Pancreas (tissue), 10 donors: Measurements from ENCODE around the gene SLC35F1. TPM values are rescaled to one million over a fixed set of nuclear protein-coding genes. Genes with fewer than 3 reads are reported as not detected.

ENCODE experiments used
- ATAC-seq, 4 donors: fragments of 200-7000 bp; cut with Tn5 transposase; one replicate each; pipeline versions ENCODE4 v1.8.0 to v1.9.1; 2020; ENCODE audit warnings: mild to moderate bottlenecking in 4 of 4, moderate library complexity in 4 of 4
- DNase-seq, 6 donors: peaks; one replicate each; pipeline ENCODE4 v3.0.0-alpha.2; 2020
- FAIRE-seq: peaks from 2 replicates; lab custom pipeline; 2012; peaks lifted over from hg19 to GRCh38; lab: Jason Lieb, UNC
- H3K27ac ChIP-seq, 4 donors: fragments of 200-600 bp; sonication (generic); 1 replicate in 3 of 4; 2 replicates in 1 of 4; pipeline versions ENCODE4 v1.5.0 to v1.8.0; 2020
- H3K27me3 ChIP-seq, 4 donors: fragments of 200-600 bp; one replicate each; pipeline ENCODE4 v1.8.0; 2021
- H3K36me3 ChIP-seq, 3 donors: fragments of 200-600 bp; sonication (generic) in 1 of 3; one replicate each; pipeline versions ENCODE4 v1.5.0 to v1.8.0; 2020 to 2021
- H3K4me1 ChIP-seq, 3 donors: fragments of 200-600 bp; one replicate each; pipeline ENCODE4 v1.8.0; 2021
- H3K4me3 ChIP-seq, 4 donors: fragments of 200-600 bp; sonication (generic) in 2 of 4; one replicate each; pipeline versions ENCODE4 v1.5.0 to v1.8.0; 2020 to 2021
- H3K9me3 ChIP-seq, 4 donors: fragments of 200-600 bp; one replicate each; pipeline ENCODE4 v1.8.0; 2021
- WGBS, 2 donors: extraction: QIAGEN DNeasy Blood & Tissue Kit; methylation state at CpG; one replicate each; pipeline ENCODE4 v1.1.7; 2013; 5-methylcytosine and 5-hydroxymethylcytosine counted together
- intact Hi-C, 3 donors: fragments of 100-400 bp; cut with DNase I; formaldehyde crosslinking; loops; one replicate each; pipeline versions ENCODE4 v1.11.1 to v1.14.2; 2022
- polyA plus RNA-seq, 2 donors: library from polyadenylated mRNA; stranded (reverse); fragments of 200-250 nt; gene quantifications; one replicate each; pipeline ENCODE4 v1.2.3, GENCODE V29; 2013
- total RNA-seq, 6 donors: library from RNA; stranded (reverse); fragmentation: NEBNext Ultra II Directional in 4 of 6; extraction: Animal tissue kit (Norgen Biotek cat#: 25700) in 4 of 6; gene quantifications; one replicate each; pipeline versions ENCODE4 v1.2.1 to v1.2.4, GENCODE V29; 2021 to 2023
- TF ChIP-seq, protein P1 (sequence below), 4 donors: fragments of 200-600 bp; sonication (generic) in 3 of 4; IDR thresholded peaks; one replicate each; pipeline versions ENCODE4 v1.5.0 to v1.8.0; 2021; ENCODE audit warnings: antibody characterized with exemption in 4 of 4
- donor health status: healthy with polysubstance abuse.
- donor health status: DM: no; HTN: no; CAD: no; lungs with moderate emphysema.
- donor health status: DM: no; HTN: no; CAD: no.
- donor health status: control.
- donor health status: control.
- donor health status: Bipolar disorder and iron deficiency.
- donor health status: DM: yes; HTN: yes; CAD: no.
- donor health status: DM: no; HTN: no; CAD: no.
- donor health status: DM: no; HTN: no; CAD: no.
- donor health status: DM: yes; HTN: yes; CAD: no.

Gene SLC35F1
- total and polyA plus RNA-seq, 8 donors, result 0.14 to 2.1 (median 0.29) TPM

DNA sequence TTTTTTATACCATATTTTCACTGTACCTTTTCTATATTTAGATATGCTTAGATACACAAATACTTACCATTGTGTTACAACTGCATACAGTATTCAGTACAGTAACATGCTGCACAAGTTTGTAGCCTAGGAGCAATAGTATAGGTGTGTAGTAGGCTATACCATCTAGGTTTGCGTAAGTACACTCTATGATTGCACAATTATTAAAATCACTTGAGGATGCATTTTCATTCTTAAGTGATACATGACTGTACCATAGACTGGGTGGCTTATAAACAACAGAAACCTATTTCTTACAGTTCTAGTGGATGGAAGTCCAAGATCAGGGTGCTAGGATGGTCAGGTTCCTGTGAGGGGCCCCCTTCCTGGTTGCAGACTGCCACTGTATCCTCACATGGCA is 234.1 kb downstream of the SLC35F1 start:
- Histone ChIP-seq H3K36me3 (no peaks in the 10 kb centered on the region), H3K27ac (no peak overlapping the region), H3K9me3 (no peaks in the 10 kb centered on the region), H3K4me1 (no peaks in the 10 kb centered on the region), H3K4me3 (no peak overlapping the region), H3K27me3 (no peaks in the 10 kb centered on the region)
- TF ChIP-seq, protein P1, sequence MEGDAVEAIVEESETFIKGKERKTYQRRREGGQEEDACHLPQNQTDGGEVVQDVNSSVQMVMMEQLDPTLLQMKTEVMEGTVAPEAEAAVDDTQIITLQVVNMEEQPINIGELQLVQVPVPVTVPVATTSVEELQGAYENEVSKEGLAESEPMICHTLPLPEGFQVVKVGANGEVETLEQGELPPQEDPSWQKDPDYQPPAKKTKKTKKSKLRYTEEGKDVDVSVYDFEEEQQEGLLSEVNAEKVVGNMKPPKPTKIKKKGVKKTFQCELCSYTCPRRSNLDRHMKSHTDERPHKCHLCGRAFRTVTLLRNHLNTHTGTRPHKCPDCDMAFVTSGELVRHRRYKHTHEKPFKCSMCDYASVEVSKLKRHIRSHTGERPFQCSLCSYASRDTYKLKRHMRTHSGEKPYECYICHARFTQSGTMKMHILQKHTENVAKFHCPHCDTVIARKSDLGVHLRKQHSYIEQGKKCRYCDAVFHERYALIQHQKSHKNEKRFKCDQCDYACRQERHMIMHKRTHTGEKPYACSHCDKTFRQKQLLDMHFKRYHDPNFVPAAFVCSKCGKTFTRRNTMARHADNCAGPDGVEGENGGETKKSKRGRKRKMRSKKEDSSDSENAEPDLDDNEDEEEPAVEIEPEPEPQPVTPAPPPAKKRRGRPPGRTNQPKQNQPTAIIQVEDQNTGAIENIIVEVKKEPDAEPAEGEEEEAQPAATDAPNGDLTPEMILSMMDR (IDR thresholded peaks at IDR 0.05), result no peak
- FAIRE-seq (no peak), DNase-seq (no peak), ATAC-seq (no peak)
- WGBS, 2 donors, result 96 to 97% methylated on average over 1 of the region's 1 CpG
- intact Hi-C loops, result no loop called here

GRCh38 chr6:118146584-118146983 is 239.5 kb downstream of the SLC35F1 start:
- FAIRE-seq (no peak), ATAC-seq (peak in 2 of 4 donors; percentile 41 to 56), DNase-seq (no peak)
- no peaks in the 10 kb centered on the region for H3K4me1 ChIP-seq
- no peaks in the 10 kb centered on the region for H3K36me3 ChIP-seq
- TF ChIP-seq, protein P1 (IDR thresholded peaks at IDR 0.05), result no peak
- no peaks in the 10 kb centered on the region for H3K27me3 ChIP-seq
- H3K4me3 ChIP-seq, result no peak overlapping the region
- no peaks in the 10 kb centered on the region for H3K9me3 ChIP-seq
- 52 to 58% methylated on average over 1 of the region's 1 CpG for WGBS, 2 donors
- intact Hi-C loops, result no loop called here
- no peak overlapping the region for H3K27ac ChIP-seq

DNA sequence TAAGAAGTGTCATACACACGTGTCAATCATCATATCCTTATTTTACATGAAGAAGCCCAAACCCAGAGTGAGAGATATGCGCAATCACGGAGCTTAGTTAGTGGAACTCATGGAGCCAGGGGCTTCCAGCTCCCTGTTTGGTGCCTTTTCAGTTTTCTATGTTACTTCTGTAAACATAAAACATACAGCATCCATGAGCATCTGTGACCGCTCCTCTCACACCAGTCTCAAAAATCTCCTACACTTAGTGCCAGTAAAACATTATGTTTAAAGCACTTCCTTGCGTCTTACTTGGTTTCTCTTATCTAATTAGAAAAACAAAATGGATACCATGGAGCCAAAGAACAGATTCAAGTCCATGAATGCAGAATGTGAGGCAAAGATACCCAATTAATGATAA is 240.4 kb downstream of the SLC35F1 start:
- H3K27ac ChIP-seq, result no peak overlapping the region
- intact Hi-C loops, result no loop called here
- H3K36me3 ChIP-seq, result no peaks in the 10 kb centered on the region
- FAIRE-seq (no peak), ATAC-seq (no peak), DNase-seq (no peak)
- TF ChIP-seq, protein P1 (IDR thresholded peaks at IDR 0.05), result no peak
- 76 to 88% methylated on average over 5 of the region's 5 CpGs for WGBS, 2 donors
- H3K27me3 ChIP-seq, result no peaks in the 10 kb centered on the region
- H3K9me3 ChIP-seq, result no peaks in the 10 kb centered on the region
- H3K4me3 ChIP-seq, result no peak overlapping the region
- no peaks in the 10 kb centered on the region for H3K4me1 ChIP-seq

- no peaks in the 10 kb centered on the region for H3K36me3 ChIP-seq
- no peaks in the 10 kb centered on the region for H3K4me1 ChIP-seq
- no peaks in the 10 kb centered on the region for H3K9me3 ChIP-seq
- no peak for FAIRE-seq
- H3K27me3 ChIP-seq, result no peaks in the 10 kb centered on the region
- intact Hi-C loops, result no loop called here
- no peak for DNase-seq
- TF ChIP-seq, protein P1 (IDR thresholded peaks at IDR 0.05), result no peak
- ATAC-seq, result no peak
- no peak overlapping the region for H3K27ac ChIP-seq
- WGBS, 2 donors, result 80 to 94% methylated on average over 2 of the region's 2 CpGs
- no peak overlapping the region for H3K4me3 ChIP-seq
Observed at GRCh38 chr6:118148561-118148960, 241.5 kb downstream of the SLC35F1 start.

DNA sequence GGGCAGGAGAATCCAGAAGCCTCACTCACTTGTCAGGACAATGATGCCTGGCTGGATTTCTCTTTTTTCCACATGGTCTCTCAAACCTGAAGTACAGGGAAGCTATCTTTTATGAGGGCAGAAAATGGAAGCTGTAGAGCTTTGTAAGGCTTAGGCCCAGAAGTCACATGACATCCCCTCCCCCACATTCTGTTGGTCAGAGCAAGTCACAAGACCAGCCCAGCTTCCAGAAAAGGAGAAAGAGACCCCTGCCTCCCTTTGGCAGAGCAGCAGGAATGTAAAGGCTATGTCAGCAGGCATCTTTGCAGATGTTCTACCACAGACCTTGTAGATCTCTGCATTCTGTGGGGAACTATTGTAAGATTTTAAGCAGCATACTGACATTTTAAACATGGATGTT is 245.5 kb downstream of the SLC35F1 start:
- intact Hi-C loops, result no loop called here
- no peaks in the 10 kb centered on the region for H3K4me1 ChIP-seq
- ATAC-seq, result no peak
- H3K27me3 ChIP-seq, result no peaks in the 10 kb centered on the region
- FAIRE-seq, result no peak
- H3K36me3 ChIP-seq, result no peaks in the 10 kb centered on the region
- TF ChIP-seq, protein P1 (IDR thresholded peaks at IDR 0.05), result no peak
- no peak overlapping the region for H3K4me3 ChIP-seq
- H3K9me3 ChIP-seq, result no peaks in the 10 kb centered on the region
- no peak overlapping the region for H3K27ac ChIP-seq
- no peak for DNase-seq
